ENCODE results near the gene NAMPT.
A peak's percentile ranks its signal among the peaks of the same experiment; 100 is the strongest.
"Not testable (repeated sequence)": the region's sequence is repeated elsewhere in the genome, so short reads cannot be mapped to it uniquely, and the experiment has no call there.

The NAMPT gene

GRCh38 chr7:106304568-106304967, 19.8 kb upstream of the NAMPT start:
- DNase-seq, result no peak

- DNase-seq, result not testable (repeated sequence)
Observed at GRCh38 chr7:106298631-106299030, 13.8 kb upstream of the NAMPT start.

GRCh38 chr7:106298155-106298554, 13.4 kb upstream of the NAMPT start:
- not testable (repeated sequence) for DNase-seq

- DNase-seq, result no peak
Observed at GRCh38 chr7:106294334-106294733, 9.6 kb upstream of the NAMPT start.

GRCh38 chr7:106291247-106291646, 6.5 kb upstream of the NAMPT start:
- DNase-seq, result no peak

- DNase-seq, result no peak
Observed at GRCh38 chr7:106290319-106290718, 5.5 kb upstream of the NAMPT start.

GRCh38 chr7:106289848-106290247, 5.1 kb upstream of the NAMPT start:
- no peak for DNase-seq

GRCh38 chr7:106288263-106288662, 3.5 kb upstream of the NAMPT start:
- DNase-seq, result no peak

- DNase-seq, result no peak
Observed at GRCh38 chr7:106287786-106288185, 3.0 kb upstream of the NAMPT start.

GRCh38 chr7:106285855-106286492, 1.2 kb upstream of the NAMPT start:
- DNase-seq, result peak in 1 of 56 donors; percentile 31

- DNase-seq, result peak; percentile 61 to 99 (median 94)
Observed at GRCh38 chr7:106285051-106285854, 470 bp upstream of the NAMPT start.

GRCh38 chr7:106283831-106284713, 711 bp downstream of the NAMPT start:
- DNase-seq, result peak in 48 of 56 donors; percentile 2 to 70 (median 36)

- DNase-seq, result no peak
Observed at GRCh38 chr7:106283501-106283830, 1.3 kb downstream of the NAMPT start.

- no peak for DNase-seq
Observed at GRCh38 chr7:106282852-106283251, 1.9 kb downstream of the NAMPT start.

- DNase-seq, result no peak
Observed at GRCh38 chr7:106282390-106282789, 2.4 kb downstream of the NAMPT start.

GRCh38 chr7:106281585-106282318, 3.0 kb downstream of the NAMPT start:
- DNase-seq, result no peak

- no peak for DNase-seq
Observed at GRCh38 chr7:106281127-106281526, 3.7 kb downstream of the NAMPT start.

GRCh38 chr7:106279425-106280197, 5.2 kb downstream of the NAMPT start:
- DNase-seq, result no peak

GRCh38 chr7:106278695-106279094, 6.1 kb downstream of the NAMPT start:
- no peak for DNase-seq

GRCh38 chr7:106277976-106278375, 6.8 kb downstream of the NAMPT start:
- no peak for DNase-seq

- DNase-seq, result no peak
Observed at GRCh38 chr7:106276513-106276912, 8.3 kb downstream of the NAMPT start.

All from nucleus accumbens (tissue), 56 donors.